Measurements from ENCODE around the gene FGB. TPM values are rescaled to one million over a fixed set of nuclear protein-coding genes. Genes with fewer than 3 reads are reported as not detected.

The FGB gene
- total and polyA plus RNA-seq, 9 of the 15 experiments (the other 6 are each of a cell fraction or from before 2014, with no cell fraction given): 0.07 to 1.9 (median 0.13) TPM; not detected in 6

- CTCF ChIA-PET (ENCODE audit: low intra/inter-chr PET ratio): no interaction called here
Observed at GRCh38 chr4:154616287-154616686, 53.5 kb downstream of the FGB start.

More at GRCh38 chr4:154616287-154616686, 53.5 kb downstream of the FGB start:
- no peaks in the 10 kb centered on the region for H3K79me2 ChIP-seq (ENCODE audit: control insufficient read depth, insufficient read depth, low read length)
- FAIRE-seq (no peak), DNase-seq (ENCODE audit: extremely low read depth in 1 of 4, low spot score in 3 of 4) (no peak), ATAC-seq (no peak)
- POLR2A ChIA-PET: no interaction called here
- 0% methylated on average over 4 of the region's 4 CpGs for WGBS (ENCODE audit: insufficient coverage, low coverage, missing lambda C conversion rate)
- no peak overlapping the region for H2AFZ ChIP-seq (ENCODE audit: low read depth, low read length)
- H3K9me3 ChIP-seq (replicated peaks; ENCODE audit: control insufficient read depth, insufficient read depth, low read depth, low read length): no peaks in the 10 kb centered on the region
- no TSS peak for BruUV-seq (replicated peaks)
- intact Hi-C loops (cut with micrococcal nuclease) (loop anchor here (10.0 kb wide), 1 partner anchor 841 kb away; no protein-coding TSS in a partner anchor), in situ Hi-C loops (cut with MboI) (loop anchor here (5.0 kb wide), 1 partner anchor 64 kb away; the partner anchor contains the start of gene PLRG1)
- no peaks in the 10 kb centered on the region for H3K4me1 ChIP-seq (replicated peaks in 1 of 2; ENCODE audit: control insufficient read depth in 2 of 2, insufficient read depth in 2 of 2, low read length in 2 of 2)
- TF ChIP-seq NKRF (IDR thresholded peaks at IDR 0.05; ENCODE audit: borderline replicate concordance): no peak
- TF ChIP-seq JUND (IDR thresholded peaks at IDR 0.05; ENCODE audit: borderline replicate concordance, low read depth, low read length): no peak
- no peak for TF ChIP-seq JUND (tag; IDR thresholded peaks at IDR 0.05; ENCODE audit: borderline replicate concordance, low read depth, low read length)
- TF ChIP-seq RBM34 (IDR thresholded peaks at IDR 0.05; ENCODE audit: borderline replicate concordance, insufficient read depth, low read length): no peak
- no peak for TF ChIP-seq ZNF764 (CRISPR knock-in tag; IDR thresholded peaks at IDR 0.05; ENCODE audit: low read depth)
- TF ChIP-seq ZNF212 (CRISPR knock-in tag; IDR thresholded peaks at IDR 0.05): no peak
- no peak for TF ChIP-seq ZNF146 (CRISPR knock-in tag; IDR thresholded peaks at IDR 0.05; ENCODE audit: unreplicated experiment)
- no peak for TF ChIP-seq ZEB2 (IDR thresholded peaks at IDR 0.05)
- TF ChIP-seq NFIC (IDR thresholded peaks at IDR 0.05): peak; percentile 43; the same call in 1 of the 2 replicates
- H3K9me1 ChIP-seq (ENCODE audit: control insufficient read depth, insufficient read depth, low read length): no peaks in the 10 kb centered on the region
- H3K9ac ChIP-seq (ENCODE audit: insufficient read depth in 1 of 2, low read depth in 2 of 2, low read length in 2 of 2): no peak overlapping the region
- 0 out of 5 replicates have a peak, but pooled peaks cover 0 to 4% of the 10 kb centered on the region in 2 experiments for H3K27me3 ChIP-seq (ENCODE audit: control insufficient read depth in 2 of 2, insufficient read depth in 2 of 2, low read length in 2 of 2)
- no peak overlapping the region for H3K4me3 ChIP-seq
- H3K4me2 ChIP-seq (ENCODE audit: insufficient read depth, low read length): no peak overlapping the region
- H4K20me1 ChIP-seq (replicated peaks; ENCODE audit: control insufficient read depth, insufficient read depth, low read length): no peaks in the 10 kb centered on the region
- H3K27ac ChIP-seq (ENCODE audit: extremely low read depth, low read depth, low read length): no peak overlapping the region
- H3K36me3 ChIP-seq (ENCODE audit: control insufficient read depth, insufficient read depth, low read length): no peaks in the 10 kb centered on the region

All from K562 (cell line).